Measurements from ENCODE around the gene NCAPG2. TPM values are rescaled to one million over a fixed set of nuclear protein-coding genes. Genes with fewer than 3 reads are reported as not detected.

Gene NCAPG2
- total RNA-seq, 1 experiment from 2014 or later = 99.5 TPM

DNA sequence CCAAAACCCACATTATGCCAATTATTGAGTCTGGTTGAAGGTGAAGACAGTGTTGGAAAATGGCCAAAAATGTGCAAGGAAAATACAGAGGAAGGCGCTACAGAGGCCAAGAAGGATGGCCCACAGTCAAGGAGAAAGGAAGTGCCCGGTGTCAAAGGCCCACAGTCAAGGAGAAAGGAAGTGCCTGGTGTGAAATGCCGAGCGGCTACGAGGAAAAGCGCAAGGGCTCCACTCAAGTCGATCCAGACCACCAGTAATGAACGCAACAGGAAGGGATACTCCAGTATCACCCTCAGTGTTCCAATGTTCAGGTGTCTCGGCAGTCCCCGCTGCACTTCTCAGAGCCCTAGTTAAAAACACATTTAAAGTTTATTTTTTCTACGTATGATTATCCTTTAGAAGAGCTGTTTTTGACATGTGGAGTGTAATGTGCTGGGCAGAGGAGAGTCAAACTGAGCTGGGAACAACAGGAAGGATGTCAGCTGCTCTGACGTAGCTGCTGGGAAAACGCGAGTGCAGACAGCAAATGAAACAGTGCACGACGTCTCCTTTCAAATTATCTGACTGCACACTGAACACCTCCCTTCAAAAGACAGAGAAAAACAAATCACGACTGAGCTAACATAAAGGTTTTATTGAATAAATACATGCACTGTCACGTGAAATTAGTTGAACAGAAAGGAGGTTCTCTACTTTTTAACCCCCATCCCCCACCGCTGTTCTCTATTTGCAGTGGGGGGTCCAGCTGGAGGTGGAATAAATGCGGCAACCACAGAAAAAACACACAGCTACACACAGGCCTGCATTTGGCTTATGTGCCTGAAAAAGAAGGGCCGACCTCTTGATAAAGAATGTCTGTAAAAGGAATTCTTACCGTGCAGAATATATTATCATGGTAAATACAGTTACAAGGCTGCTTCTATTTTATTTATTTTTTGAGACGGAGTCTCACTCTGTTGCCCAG lies 26.1 kb upstream of the NCAPG2 start:
- Histone ChIP-seq H3K4me3 (no peak overlapping the region), H3K9me2 (ENCODE audit: insufficient read depth) (no peaks in the 10 kb centered on the region), H2AFZ (no peak overlapping the region), H3K79me2 (ENCODE audit: low read depth) (no peaks in the 10 kb centered on the region), H3K4me2 (no peak overlapping the region), H3K36me3 (ENCODE audit: low read depth) (peaks cover 33% of the 10 kb centered on the region), H3K27me3 (ENCODE audit: insufficient read depth, low read depth) (no peaks in the 10 kb centered on the region), H3K9me3 (ENCODE audit: insufficient read depth, low read depth) (no peaks in the 10 kb centered on the region), H3F3A (ENCODE audit: insufficient read depth, low read depth) (peaks cover 42% of the 10 kb centered on the region), H3K4me1 (replicated peaks; ENCODE audit: insufficient read depth) (no peaks in the 10 kb centered on the region), H3K27ac (no peak overlapping the region), H4K20me1 (ENCODE audit: insufficient read depth) (no peaks in the 10 kb centered on the region)
- TF ChIP-seq EZH2 (IDR thresholded peaks at IDR 0.05; ENCODE audit: low read depth) = no peak
- no peak for TF ChIP-seq CTCF (conservative IDR thresholded peaks at IDR 0.05)
- intact Hi-C loops (cut with micrococcal nuclease; ENCODE audit: unreplicated experiment) = no loop called here
- no peak for DNase-seq
- CTCF ChIA-PET = no interaction called here
- BruUV-seq (replicated peaks) = no TSS peak
- POLR2A ChIA-PET (ENCODE audit: unreplicated experiment) = interaction anchor here (0.6 kb wide), 1 partner anchor 16 kb away, joined by 4 read pairs; no protein-coding TSS in a partner anchor

DNA sequence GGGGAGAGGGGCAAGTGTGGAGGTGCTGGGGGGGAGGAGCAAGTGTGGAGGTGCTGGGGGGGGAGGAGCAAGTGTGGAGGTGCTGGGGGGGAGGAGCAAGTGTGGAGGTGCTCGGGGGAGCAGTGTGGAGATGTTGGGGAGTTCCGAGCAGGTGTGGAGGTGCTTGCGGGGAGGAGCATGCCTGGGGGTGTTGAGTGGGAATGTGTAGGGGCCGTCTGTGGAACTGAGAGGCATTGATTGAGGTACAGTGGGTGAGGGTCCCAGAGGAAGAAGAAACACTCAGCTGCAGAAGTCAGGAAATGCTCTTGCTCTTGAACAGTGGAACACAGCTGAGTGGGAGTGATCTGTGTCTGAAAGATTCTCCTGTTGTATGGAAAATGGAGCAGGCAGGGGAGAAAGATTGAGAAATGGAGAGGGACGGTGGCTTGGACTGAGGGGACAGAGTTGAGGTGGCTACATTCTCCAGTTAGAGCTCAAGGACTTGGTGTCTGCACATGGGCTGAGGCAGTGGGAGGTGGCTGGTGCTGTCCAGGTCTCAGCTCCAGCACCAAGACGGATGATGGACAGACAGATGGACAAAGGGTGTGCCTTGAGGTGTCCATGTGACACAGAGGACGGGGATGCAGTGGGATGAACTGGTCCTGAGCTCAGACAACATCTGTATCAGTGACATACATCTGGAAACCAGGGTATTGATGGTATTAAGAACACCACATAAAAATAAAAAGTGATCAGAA lies 25.2 kb upstream of the NCAPG2 start:
- H3K9me3 ChIP-seq (ENCODE audit: insufficient read depth, low read depth) = no peaks in the 10 kb centered on the region
- TF ChIP-seq CTCF (conservative IDR thresholded peaks at IDR 0.05) = no peak
- TF ChIP-seq EZH2 (IDR thresholded peaks at IDR 0.05; ENCODE audit: low read depth) = no peak
- H3K27me3 ChIP-seq (ENCODE audit: insufficient read depth, low read depth) = no peaks in the 10 kb centered on the region
- H3K4me2 ChIP-seq = no peak overlapping the region
- intact Hi-C loops (cut with micrococcal nuclease; ENCODE audit: unreplicated experiment) = no loop called here
- ChIA-PET POLR2A (ENCODE audit: unreplicated experiment) (no interaction called here), CTCF (no interaction called here)
- no peaks in the 10 kb centered on the region for H3K9me2 ChIP-seq (ENCODE audit: insufficient read depth)
- H3K79me2 ChIP-seq (ENCODE audit: low read depth) = no peaks in the 10 kb centered on the region
- no TSS peak for BruUV-seq (replicated peaks)
- DNase-seq = no peak
- H2AFZ ChIP-seq = no peak overlapping the region
- H4K20me1 ChIP-seq (ENCODE audit: insufficient read depth) = no peaks in the 10 kb centered on the region
- H3F3A ChIP-seq (ENCODE audit: insufficient read depth, low read depth) = peaks cover 40% of the 10 kb centered on the region
- no peak overlapping the region for H3K4me3 ChIP-seq
- H3K36me3 ChIP-seq (ENCODE audit: low read depth) = peaks cover 29% of the 10 kb centered on the region
- no peak overlapping the region for H3K27ac ChIP-seq
- no peaks in the 10 kb centered on the region for H3K4me1 ChIP-seq (replicated peaks; ENCODE audit: insufficient read depth)

GRCh38 chr7:158728911-158729645 lies 24.5 kb upstream of the NCAPG2 start:
- ChIA-PET POLR2A (ENCODE audit: unreplicated experiment) (no interaction called here), CTCF (no interaction called here)
- TF ChIP-seq CTCF (conservative IDR thresholded peaks at IDR 0.05) (no peak), EZH2 (IDR thresholded peaks at IDR 0.05; ENCODE audit: low read depth) (no peak)
- Histone ChIP-seq H3K4me2 (no peak overlapping the region), H3K79me2 (ENCODE audit: low read depth) (no peaks in the 10 kb centered on the region), H3K4me3 (no peak overlapping the region), H3K9me3 (ENCODE audit: insufficient read depth, low read depth) (no peaks in the 10 kb centered on the region), H2AFZ (no peak overlapping the region), H3K27ac (no peak overlapping the region), H3K27me3 (ENCODE audit: insufficient read depth, low read depth) (no peaks in the 10 kb centered on the region), H3F3A (ENCODE audit: insufficient read depth, low read depth) (peaks cover 36% of the 10 kb centered on the region), H3K9me2 (ENCODE audit: insufficient read depth) (no peaks in the 10 kb centered on the region), H3K4me1 (replicated peaks; ENCODE audit: insufficient read depth) (no peaks in the 10 kb centered on the region), H3K36me3 (ENCODE audit: low read depth) (peaks cover 22% of the 10 kb centered on the region), H4K20me1 (ENCODE audit: insufficient read depth) (no peaks in the 10 kb centered on the region)
- BruUV-seq (replicated peaks) = no TSS peak
- DNase-seq = no peak
- intact Hi-C loops (cut with micrococcal nuclease; ENCODE audit: unreplicated experiment) = no loop called here
